Measurements from ENCODE around the gene NAGPA. TPM values are rescaled to one million over a fixed set of nuclear protein-coding genes. Genes with fewer than 3 reads are reported as not detected.

The NAGPA gene
- total RNA-seq, 1 experiment from 2014 or later = 15.9 TPM

DNA sequence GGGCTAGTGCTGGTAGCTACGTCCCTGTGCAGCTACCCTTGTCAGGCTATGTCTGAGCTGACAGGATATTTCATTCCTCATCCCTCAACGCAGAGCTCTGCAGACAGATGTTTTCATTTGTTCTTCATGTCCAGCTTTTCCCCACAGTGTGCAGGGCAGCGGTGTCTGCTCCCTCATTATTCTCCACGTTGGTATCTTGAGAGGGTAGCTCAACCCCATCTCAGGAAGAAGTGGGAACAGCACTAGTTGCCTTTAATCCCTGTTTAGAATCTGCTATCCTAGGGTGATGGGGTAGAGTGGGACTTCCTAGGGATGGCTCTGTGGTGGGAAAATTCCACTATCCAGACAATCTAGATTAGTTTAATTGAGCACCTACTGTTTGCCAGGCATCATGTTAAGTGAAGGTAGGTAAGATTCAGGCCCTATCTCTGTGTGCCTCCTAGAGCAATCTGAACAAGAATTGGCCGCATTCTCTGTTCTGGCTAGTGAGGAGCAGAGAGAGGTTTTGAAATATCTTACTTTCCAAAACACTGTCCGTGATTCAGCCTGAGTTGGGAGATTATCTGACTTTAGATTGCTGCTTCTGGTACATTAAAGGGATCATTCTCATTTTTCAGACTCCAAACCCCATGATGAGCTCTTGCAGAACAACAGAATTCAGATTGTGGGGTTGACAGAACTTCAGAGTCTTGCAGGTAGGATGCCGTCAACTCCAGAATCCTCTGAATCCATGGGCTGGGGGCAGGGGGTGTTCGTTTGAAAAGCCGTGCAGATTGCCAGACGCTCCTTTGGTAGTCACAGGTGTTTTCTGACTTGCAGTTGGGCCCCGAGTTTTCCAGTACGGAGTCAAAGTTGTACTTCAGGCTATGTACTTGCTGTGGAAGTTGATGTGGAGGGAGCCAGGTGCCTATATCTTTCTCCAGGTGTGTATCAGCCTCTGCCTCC is 38.9 kb upstream of the NAGPA start:
- TF ChIP-seq, protein P1, sequence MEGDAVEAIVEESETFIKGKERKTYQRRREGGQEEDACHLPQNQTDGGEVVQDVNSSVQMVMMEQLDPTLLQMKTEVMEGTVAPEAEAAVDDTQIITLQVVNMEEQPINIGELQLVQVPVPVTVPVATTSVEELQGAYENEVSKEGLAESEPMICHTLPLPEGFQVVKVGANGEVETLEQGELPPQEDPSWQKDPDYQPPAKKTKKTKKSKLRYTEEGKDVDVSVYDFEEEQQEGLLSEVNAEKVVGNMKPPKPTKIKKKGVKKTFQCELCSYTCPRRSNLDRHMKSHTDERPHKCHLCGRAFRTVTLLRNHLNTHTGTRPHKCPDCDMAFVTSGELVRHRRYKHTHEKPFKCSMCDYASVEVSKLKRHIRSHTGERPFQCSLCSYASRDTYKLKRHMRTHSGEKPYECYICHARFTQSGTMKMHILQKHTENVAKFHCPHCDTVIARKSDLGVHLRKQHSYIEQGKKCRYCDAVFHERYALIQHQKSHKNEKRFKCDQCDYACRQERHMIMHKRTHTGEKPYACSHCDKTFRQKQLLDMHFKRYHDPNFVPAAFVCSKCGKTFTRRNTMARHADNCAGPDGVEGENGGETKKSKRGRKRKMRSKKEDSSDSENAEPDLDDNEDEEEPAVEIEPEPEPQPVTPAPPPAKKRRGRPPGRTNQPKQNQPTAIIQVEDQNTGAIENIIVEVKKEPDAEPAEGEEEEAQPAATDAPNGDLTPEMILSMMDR (IDR thresholded peaks at IDR 0.05; ENCODE audit: insufficient read depth in 1 of 2, low read depth in 1 of 2, low read length in 1 of 2, severe bottlenecking in 1 of 2, unreplicated experiment in 1 of 2) = no peak
- Histone ChIP-seq H3K4me1 (peaks cover 7% of the 10 kb centered on the region; the same call in 1 of the 2 replicates), H3K27me3 (replicated peaks; ENCODE audit: control insufficient read depth, insufficient read depth, low read length) (no peaks in the 10 kb centered on the region), H3K4me3 (ENCODE audit: low read depth, low read length) (peak overlapping the region; percentile 67), H3K36me3 (ENCODE audit: control insufficient read depth, insufficient read depth, low read length) (peaks cover 3% of the 10 kb centered on the region; the same call in 1 of the 2 replicates), H3K9me3 (peaks cover 3% of the 10 kb centered on the region; the same call in 1 of the 2 replicates)
- Mint-ChIP-seq H3K27ac (ENCODE audit: unreplicated experiment) (peak overlapping the region; percentile 89), H3K36me3 (ENCODE audit: insufficient read depth, unreplicated experiment) (peaks cover 19% of the 10 kb centered on the region), H3K9me3 (ENCODE audit: unreplicated experiment) (no peaks in the 10 kb centered on the region), H3K4me1 (ENCODE audit: low read depth, unreplicated experiment) (no peaks in the 10 kb centered on the region), H3K27me3 (ENCODE audit: insufficient read depth, unreplicated experiment) (no peaks in the 10 kb centered on the region), H3K4me3 (ENCODE audit: unreplicated experiment) (peak overlapping the region; percentile 96)
- ChIA-PET POLR2A (interaction anchor here (0.5 kb wide), 1 partner anchor 26 kb away, joined by 3 read pairs; no protein-coding TSS in a partner anchor), CTCF (no interaction called here)
- intact Hi-C loops (cut with micrococcal nuclease; ENCODE audit: unreplicated experiment) = loop anchor here (5.0 kb wide), 1 partner anchor 35 kb away; no protein-coding TSS in a partner anchor
- BruUV-seq (replicated peaks) = TSS peak; percentile 36
- DNase-seq = no peak

DNA sequence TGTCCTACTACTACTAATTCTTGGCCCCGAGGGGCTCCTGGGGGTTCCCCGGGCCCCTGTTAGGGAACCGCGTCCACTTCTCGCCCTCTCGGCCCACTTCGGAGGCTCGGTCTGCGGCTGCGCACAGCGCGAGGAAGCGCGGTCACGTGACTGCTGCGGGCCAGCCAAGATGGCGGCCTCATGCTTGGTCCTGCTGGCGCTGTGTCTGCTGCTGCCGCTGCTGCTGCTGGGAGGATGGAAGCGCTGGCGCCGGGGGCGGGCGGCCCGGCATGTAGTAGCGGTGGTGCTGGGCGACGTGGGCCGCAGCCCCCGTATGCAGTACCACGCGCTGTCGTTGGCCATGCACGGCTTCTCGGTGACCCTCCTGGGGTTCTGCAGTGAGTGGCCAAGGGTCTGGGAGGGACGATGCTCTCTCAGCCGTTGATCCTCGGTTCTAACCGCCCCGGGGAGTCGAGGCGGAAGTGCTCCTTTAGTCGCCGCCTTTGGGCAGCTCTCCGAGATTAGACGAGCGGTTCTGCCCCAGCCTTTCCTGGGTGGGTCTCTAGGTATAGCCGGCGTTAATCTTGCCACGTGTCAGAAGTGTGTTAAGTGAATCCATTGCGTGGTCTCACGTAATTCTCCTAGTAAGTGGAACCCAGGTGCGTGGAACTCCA is 38.1 kb upstream of the NAGPA start, which contains the start of gene ALG1:
Gene ALG1, plus strand, starts transcription at position 163 of the 653 bp plus-strand sequence. Its CDS starts 7 bp downstream, at position 170.
- TF ChIP-seq, protein P1 (IDR thresholded peaks at IDR 0.05; ENCODE audit: insufficient read depth in 1 of 2, low read depth in 1 of 2, low read length in 1 of 2, severe bottlenecking in 1 of 2, unreplicated experiment in 1 of 2) = no peak
- CTCF ChIA-PET = no interaction called here

DNA sequence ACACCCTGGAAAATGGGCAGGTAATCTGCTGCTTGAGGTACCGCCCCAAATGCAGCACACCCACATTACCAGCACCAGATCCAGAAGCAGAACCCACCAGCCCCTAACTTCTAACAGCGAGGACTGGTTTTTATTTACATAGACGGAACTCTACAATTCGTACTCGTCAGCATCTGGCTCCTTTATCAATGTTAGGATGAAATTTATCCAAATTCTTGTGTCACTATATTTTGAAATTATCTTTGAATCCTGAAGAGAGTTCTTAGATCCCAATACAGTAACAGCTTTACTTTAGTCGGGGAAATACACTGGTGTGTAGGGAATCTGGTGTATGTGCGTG is 37.6 kb upstream of the NAGPA start:
- H3K4me1 ChIP-seq = peaks cover 7% of the 10 kb centered on the region; the same call in 1 of the 2 replicates
- peaks cover 19% of the 10 kb centered on the region for H3K36me3 Mint-ChIP-seq (ENCODE audit: insufficient read depth, unreplicated experiment)
- TF ChIP-seq, protein P1 (IDR thresholded peaks at IDR 0.05; ENCODE audit: insufficient read depth in 1 of 2, low read depth in 1 of 2, low read length in 1 of 2, severe bottlenecking in 1 of 2, unreplicated experiment in 1 of 2) = no peak
- ChIA-PET CTCF (no interaction called here), POLR2A (no interaction called here)
- no peak for DNase-seq
- H3K36me3 ChIP-seq (ENCODE audit: control insufficient read depth, insufficient read depth, low read length) = peaks cover 3% of the 10 kb centered on the region; the same call in 1 of the 2 replicates
- peaks cover 3% of the 10 kb centered on the region; the same call in 1 of the 2 replicates for H3K9me3 ChIP-seq
- H3K27ac Mint-ChIP-seq (ENCODE audit: unreplicated experiment) = peak overlapping the region; percentile 89
- H3K9me3 Mint-ChIP-seq (ENCODE audit: unreplicated experiment) = no peaks in the 10 kb centered on the region
- H3K4me1 Mint-ChIP-seq (ENCODE audit: low read depth, unreplicated experiment) = no peaks in the 10 kb centered on the region
- BruUV-seq (replicated peaks) = no TSS peak
- H3K4me3 Mint-ChIP-seq (ENCODE audit: unreplicated experiment) = peak overlapping the region; percentile 96
- H3K4me3 ChIP-seq (ENCODE audit: low read depth, low read length) = peak overlapping the region; percentile 67
- intact Hi-C loops (cut with micrococcal nuclease; ENCODE audit: unreplicated experiment) = loop anchor here (5.0 kb wide), 1 partner anchor 34 kb away; no protein-coding TSS in a partner anchor
- H3K27me3 ChIP-seq (replicated peaks; ENCODE audit: control insufficient read depth, insufficient read depth, low read length) = no peaks in the 10 kb centered on the region
- H3K27me3 Mint-ChIP-seq (ENCODE audit: insufficient read depth, unreplicated experiment) = peaks cover 3% of the 10 kb centered on the region

More for the DNA sequence above, 38.1 kb upstream of the NAGPA start, which contains the start of gene ALG1:
- Mint-ChIP-seq H3K4me3 (ENCODE audit: unreplicated experiment) (peak within 1 kb of the TSS; percentile 96), H3K27ac (ENCODE audit: unreplicated experiment) (peak within 1 kb of the TSS; percentile 89), H3K9me3 (ENCODE audit: unreplicated experiment) (no peaks in the 10 kb centered on the region), H3K27me3 (ENCODE audit: insufficient read depth, unreplicated experiment) (peaks cover 3% of the 10 kb centered on the region), H3K36me3 (ENCODE audit: insufficient read depth, unreplicated experiment) (peaks cover 19% of the 10 kb centered on the region), H3K4me1 (ENCODE audit: low read depth, unreplicated experiment) (no peaks in the 10 kb centered on the region)
- Histone ChIP-seq H3K4me3 (ENCODE audit: low read depth, low read length) (peak within 1 kb of the TSS; percentile 67), H3K9me3 (peaks cover 3% of the 10 kb centered on the region; the same call in 1 of the 2 replicates), H3K36me3 (ENCODE audit: control insufficient read depth, insufficient read depth, low read length) (peaks cover 3% of the 10 kb centered on the region; the same call in 1 of the 2 replicates), H3K4me1 (peaks cover 7% of the 10 kb centered on the region; the same call in 1 of the 2 replicates), H3K27me3 (replicated peaks; ENCODE audit: control insufficient read depth, insufficient read depth, low read length) (no peaks in the 10 kb centered on the region)
- BruUV-seq (replicated peaks) = no TSS peak
- intact Hi-C loops (cut with micrococcal nuclease; ENCODE audit: unreplicated experiment) = loop anchor here (5.0 kb wide), 1 partner anchor 35 kb away; no protein-coding TSS in a partner anchor
- DNase-seq = peak; percentile 85 to 90
- POLR2A ChIA-PET = no interaction called here

Measured in Caco-2 (cell line).